Left ventricle myocardium inferior (tissue), 1 donor: ENCODE data around the gene ROS1. TPM values are rescaled to one million over a fixed set of nuclear protein-coding genes. Genes with fewer than 3 reads are reported as not detected.
A peak's percentile ranks its signal among the peaks of the same experiment; 100 is the strongest.

Experiments
- DNase-seq: peaks from one replicate; pipeline ENCODE4 v3.0.0-alpha.2; 2020
- H3K27ac ChIP-seq: fragments of 200-600 bp; replicated peaks from 2 replicates; pipeline ENCODE4 v1.8.0; 2021
- H3K27me3 ChIP-seq: fragments of 200-600 bp; 2 replicates; pipeline ENCODE4 v1.8.0; 2021; ENCODE audit warnings: low read depth
- H3K36me3 ChIP-seq: fragments of 200-600 bp; 2 replicates; pipeline ENCODE4 v1.8.0; 2021
- H3K4me1 ChIP-seq: fragments of 200-600 bp; 2 replicates; pipeline ENCODE4 v1.8.0; 2021
- H3K4me3 ChIP-seq: fragments of 200-600 bp; 2 replicates; pipeline ENCODE4 v1.8.0; 2021; ENCODE audit warnings: mild to moderate bottlenecking, moderate library complexity
- H3K9me3 ChIP-seq: fragments of 200-600 bp; replicated peaks from 2 replicates; pipeline ENCODE4 v1.8.0; 2021
- intact Hi-C: fragments of 100-400 bp; cut with micrococcal nuclease; formaldehyde crosslinking; loops from one replicate; pipeline ENCODE4 v1.11.0; 2022
- total RNA-seq: library from RNA; stranded (reverse); fragmentation: NEBNext Ultra II Directional; extraction: Animal tissue kit (Norgen Biotek cat#: 25700); gene quantifications from one replicate; pipeline ENCODE4 v1.2.1, GENCODE V29; 2021
- TF ChIP-seq, protein P1 (sequence below): fragments of 200-600 bp; IDR thresholded peaks from 2 replicates; pipeline ENCODE4 v1.8.0; 2021; ENCODE audit warnings: antibody characterized with exemption, mild to moderate bottlenecking, borderline replicate concordance
- donor health status: DM: no; HTN: yes; CAD: no; lungs with severe emphysema.

ROS1 gene
- total RNA-seq, 1 donor from 2014 or later, result 0.08 TPM

DNA sequence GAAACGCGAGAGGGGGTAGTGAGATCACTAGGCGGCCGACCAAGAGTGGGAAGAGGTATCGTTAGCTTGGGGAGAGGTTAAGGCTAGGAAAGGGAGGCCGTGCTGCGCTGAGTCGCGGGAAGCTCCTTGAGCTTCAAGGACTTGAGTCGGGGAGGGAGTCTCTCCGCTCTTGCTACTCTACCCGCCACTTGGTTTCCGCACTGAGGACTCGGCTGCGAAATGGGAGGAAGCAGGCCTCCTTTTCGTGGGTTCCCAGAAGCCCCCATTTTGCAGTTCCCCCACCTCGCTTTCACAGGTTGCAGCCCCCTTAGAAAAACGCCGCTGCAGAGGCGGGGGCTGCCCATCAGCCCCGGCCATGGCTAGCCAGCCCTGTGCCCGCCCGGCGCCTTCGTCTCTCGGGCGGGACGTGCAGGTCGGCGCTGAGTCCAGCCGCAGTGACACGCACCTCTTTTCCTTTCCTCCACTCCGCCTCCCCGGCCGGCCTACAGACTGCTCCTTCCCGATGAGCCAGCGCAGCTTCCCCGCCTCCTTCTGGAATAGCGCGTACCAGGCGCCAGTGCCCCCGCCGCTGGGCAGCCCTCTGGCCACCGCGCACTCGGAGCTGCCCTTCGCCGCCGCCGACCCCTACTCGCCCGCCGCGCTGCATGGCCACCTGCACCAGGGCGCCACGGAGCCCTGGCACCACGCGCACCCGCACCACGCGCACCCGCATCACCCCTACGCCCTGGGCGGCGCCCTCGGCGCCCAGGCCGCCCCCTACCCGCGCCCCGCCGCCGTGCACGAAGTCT is 155.5 kb downstream of the ROS1 start:
- Histone ChIP-seq H3K4me3 (peak overlapping the region; percentile 58), H3K36me3 (no peaks in the 10 kb centered on the region), H3K27ac (no peak overlapping the region), H3K27me3 (peaks cover 100% of the 10 kb centered on the region), H3K4me1 (peaks cover 23% of the 10 kb centered on the region), H3K9me3 (no peaks in the 10 kb centered on the region)
- intact Hi-C loops, result no loop called here
- TF ChIP-seq, protein P1, sequence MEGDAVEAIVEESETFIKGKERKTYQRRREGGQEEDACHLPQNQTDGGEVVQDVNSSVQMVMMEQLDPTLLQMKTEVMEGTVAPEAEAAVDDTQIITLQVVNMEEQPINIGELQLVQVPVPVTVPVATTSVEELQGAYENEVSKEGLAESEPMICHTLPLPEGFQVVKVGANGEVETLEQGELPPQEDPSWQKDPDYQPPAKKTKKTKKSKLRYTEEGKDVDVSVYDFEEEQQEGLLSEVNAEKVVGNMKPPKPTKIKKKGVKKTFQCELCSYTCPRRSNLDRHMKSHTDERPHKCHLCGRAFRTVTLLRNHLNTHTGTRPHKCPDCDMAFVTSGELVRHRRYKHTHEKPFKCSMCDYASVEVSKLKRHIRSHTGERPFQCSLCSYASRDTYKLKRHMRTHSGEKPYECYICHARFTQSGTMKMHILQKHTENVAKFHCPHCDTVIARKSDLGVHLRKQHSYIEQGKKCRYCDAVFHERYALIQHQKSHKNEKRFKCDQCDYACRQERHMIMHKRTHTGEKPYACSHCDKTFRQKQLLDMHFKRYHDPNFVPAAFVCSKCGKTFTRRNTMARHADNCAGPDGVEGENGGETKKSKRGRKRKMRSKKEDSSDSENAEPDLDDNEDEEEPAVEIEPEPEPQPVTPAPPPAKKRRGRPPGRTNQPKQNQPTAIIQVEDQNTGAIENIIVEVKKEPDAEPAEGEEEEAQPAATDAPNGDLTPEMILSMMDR, result no peak
- DNase-seq, result no peak

DNA sequence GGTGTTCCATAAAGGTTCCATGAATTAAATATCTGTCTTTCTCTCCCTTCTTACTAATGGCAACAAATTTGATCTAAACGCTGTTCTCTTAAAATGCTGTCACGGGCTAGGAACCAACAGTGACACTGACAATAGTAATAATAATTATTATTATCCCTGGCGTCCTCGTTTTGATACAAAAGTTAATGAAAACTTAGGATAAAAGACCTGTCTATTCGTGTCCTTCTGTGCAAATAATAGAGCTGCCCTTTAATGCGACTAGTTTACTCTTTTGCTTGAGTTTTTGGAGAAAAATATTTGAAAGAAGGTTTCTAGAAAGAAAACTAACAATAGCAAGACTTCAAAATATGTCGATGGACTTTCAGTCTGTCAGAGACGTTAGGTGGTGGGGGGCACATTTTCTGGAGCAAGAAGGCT is 156.1 kb downstream of the ROS1 start:
- intact Hi-C loops, result no loop called here
- TF ChIP-seq, protein P1, result no peak
- peaks cover 29% of the 10 kb centered on the region for H3K4me1 ChIP-seq

DNA sequence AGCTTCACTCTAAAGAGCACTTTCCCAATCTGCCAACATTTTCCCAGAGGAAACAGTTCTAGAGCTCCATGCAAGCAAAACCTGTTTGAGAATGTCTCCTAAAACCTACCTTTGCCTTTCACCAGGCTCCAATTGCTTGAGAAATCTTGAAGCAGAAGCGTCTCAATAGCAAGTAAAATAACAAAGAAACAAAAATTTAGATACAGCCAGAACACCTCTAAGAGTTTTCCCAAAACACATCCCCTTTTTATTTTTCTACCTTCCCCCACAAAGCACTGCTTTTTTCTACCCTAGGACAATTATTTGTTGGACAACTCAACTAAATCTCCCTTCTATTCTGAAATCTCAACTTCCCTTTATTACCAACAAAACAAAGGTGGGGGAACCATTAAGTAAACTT is 156.8 kb downstream of the ROS1 start:
- no peaks in the 10 kb centered on the region for H3K36me3 ChIP-seq
- TF ChIP-seq, protein P1, result no peak
- intact Hi-C loops, result no loop called here
- H3K27me3 ChIP-seq, result peaks cover 100% of the 10 kb centered on the region
- no peak overlapping the region for H3K27ac ChIP-seq
- no peak for DNase-seq
- peaks cover 34% of the 10 kb centered on the region for H3K4me1 ChIP-seq
- H3K9me3 ChIP-seq, result no peaks in the 10 kb centered on the region
- no peak overlapping the region for H3K4me3 ChIP-seq

More for the DNA sequence above, 156.1 kb downstream of the ROS1 start:
- no peaks in the 10 kb centered on the region for H3K9me3 ChIP-seq
- H3K36me3 ChIP-seq, result no peaks in the 10 kb centered on the region
- no peak overlapping the region for H3K27ac ChIP-seq
- peaks cover 100% of the 10 kb centered on the region for H3K27me3 ChIP-seq
- DNase-seq, result no peak
- peak overlapping the region; percentile 58 for H3K4me3 ChIP-seq

DNA sequence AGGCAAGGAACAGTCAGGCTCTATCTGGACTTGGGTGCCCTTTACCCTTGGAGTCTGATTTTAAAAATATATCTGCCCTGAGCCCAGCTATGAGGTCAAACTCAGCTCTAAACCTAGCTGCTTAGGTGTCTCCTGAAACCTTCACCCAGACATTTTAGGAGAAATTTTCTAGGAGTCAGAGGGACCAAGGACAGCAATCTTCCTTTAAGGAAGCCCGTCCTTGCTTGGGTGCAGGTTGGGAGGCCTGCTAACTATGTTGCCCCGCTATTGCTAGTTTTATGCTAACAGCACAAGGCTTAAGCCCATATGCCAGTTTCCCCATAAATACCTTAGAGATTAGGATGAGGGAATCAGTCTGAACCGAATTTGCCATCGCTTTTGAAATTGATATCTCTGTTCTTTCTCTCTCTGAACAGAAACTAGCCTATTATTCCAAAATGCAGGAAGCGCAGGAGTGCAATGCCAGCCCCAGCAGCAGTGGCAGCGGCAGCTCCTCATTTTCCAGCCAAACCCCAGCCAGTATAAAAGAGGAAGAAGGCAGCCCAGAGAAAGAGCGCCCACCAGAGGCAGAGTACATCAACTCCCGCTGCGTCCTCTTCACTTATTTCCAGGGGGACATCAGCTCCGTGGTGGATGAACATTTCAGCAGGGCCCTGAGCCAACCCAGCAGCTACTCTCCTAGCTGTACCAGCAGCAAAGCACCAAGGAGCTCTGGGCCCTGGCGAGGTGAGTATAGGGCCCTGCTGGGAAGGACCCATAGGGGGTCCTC is 157.8 kb downstream of the ROS1 start:
- Histone ChIP-seq H3K4me3 (no peak overlapping the region), H3K27ac (no peak overlapping the region), H3K4me1 (peaks cover 34% of the 10 kb centered on the region), H3K27me3 (peaks cover 100% of the 10 kb centered on the region), H3K36me3 (no peaks in the 10 kb centered on the region), H3K9me3 (no peaks in the 10 kb centered on the region)
- DNase-seq, result no peak
- intact Hi-C loops, result no loop called here
- TF ChIP-seq, protein P1, result no peak

DNA sequence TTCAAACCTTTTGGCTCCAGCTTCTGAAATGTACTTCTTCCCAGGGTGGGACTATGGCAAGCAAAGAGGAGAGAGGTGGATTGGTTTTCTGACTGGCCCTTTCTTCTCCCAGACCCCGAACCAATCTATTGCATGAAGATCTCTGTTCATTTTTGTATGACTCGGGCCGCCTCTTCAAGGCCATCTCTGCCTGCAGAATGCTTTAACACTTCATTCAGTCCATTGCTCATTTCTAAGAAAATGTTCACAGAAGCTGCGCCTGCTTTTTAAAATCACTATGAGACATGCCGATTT is 158.7 kb downstream of the ROS1 start:
- TF ChIP-seq, protein P1, result no peak
- peaks cover 100% of the 10 kb centered on the region for H3K27me3 ChIP-seq
- no peak overlapping the region for H3K4me3 ChIP-seq
- DNase-seq, result no peak
- peaks cover 34% of the 10 kb centered on the region for H3K4me1 ChIP-seq
- H3K36me3 ChIP-seq, result no peaks in the 10 kb centered on the region
- no peak overlapping the region for H3K27ac ChIP-seq
- intact Hi-C loops, result no loop called here
- H3K9me3 ChIP-seq, result no peaks in the 10 kb centered on the region
